Sigmoid colon (tissue), 7 donors: ENCODE results near the gene RDX. TPM values are rescaled to one million over a fixed set of nuclear protein-coding genes. Genes with fewer than 3 reads are reported as not detected.

Experiments
- DNase-seq: peaks from one replicate; pipeline ENCODE4 v3.0.0-alpha.2; 2019
- H3K27ac ChIP-seq, 4 donors: fragments of 200-600 bp; sonication (generic); one replicate each; pipeline ENCODE4 v1.5.1; 2016 to 2019; ENCODE audit warnings: mild to moderate bottlenecking in 1 of 4
- H3K27me3 ChIP-seq, 3 donors: fragments of 200-600 bp; sonication (generic); one replicate each; pipeline ENCODE4 v1.5.1; 2019; ENCODE audit warnings: mild to moderate bottlenecking in 1 of 3
- H3K36me3 ChIP-seq, 4 donors: fragments of 200-600 bp; sonication (generic); one replicate each; pipeline ENCODE4 v1.5.1; 2016 to 2019
- H3K4me1 ChIP-seq, 4 donors: fragments of 200-600 bp; sonication (generic); one replicate each; pipeline ENCODE4 v1.5.1; 2017 to 2019
- H3K4me3 ChIP-seq, 4 donors: fragments of 200-600 bp; sonication (generic); one replicate each; pipeline ENCODE4 v1.5.1; 2017 to 2019; ENCODE audit warnings: mild to moderate bottlenecking in 2 of 4, moderate library complexity in 1 of 4
- H3K9me3 ChIP-seq, 4 donors: fragments of 200-600 bp in 3 of 4; sonication (generic) in 3 of 4; one replicate each; pipeline versions ENCODE4 v1.5.1 to v1.6.1; 2013 to 2019
- CTCF ChIP-seq, 4 experiments: fragments of 450-650 bp in 3 of 4; fragments of 200-600 bp in 1 of 4; IDR thresholded peaks; one replicate each; pipeline ENCODE4 v1.5.1; 2016 to 2019; ENCODE audit warnings: antibody characterized with exemption in 4 of 4, mild to moderate bottlenecking in 3 of 4, moderate library complexity in 2 of 4
- EP300 ChIP-seq, 4 donors: sonication (generic); formaldehyde crosslinking; IDR thresholded peaks; one replicate each; pipeline ENCODE4 v1.6.1; 2017; ENCODE audit warnings: antibody characterized with exemption in 4 of 4
- POLR2A ChIP-seq, 2 donors: fragments of 450-650 bp; IDR thresholded peaks; one replicate each; pipeline ENCODE4 v1.6.1; 2016; ENCODE audit warnings: antibody characterized with exemption in 2 of 2, mild to moderate bottlenecking in 2 of 2, moderate library complexity in 2 of 2
- POLR2AphosphoS5 ChIP-seq, 4 donors: sonication (generic); formaldehyde crosslinking; IDR thresholded peaks; one replicate each; pipeline ENCODE4 v1.6.1; 2017; ENCODE audit warnings: antibody characterized with exemption in 4 of 4
- WGBS, 2 donors: extraction: QIAGEN DNeasy Blood & Tissue Kit; methylation state at CpG; one replicate each; pipeline ENCODE4 v1.1.7; 2013; 5-methylcytosine and 5-hydroxymethylcytosine counted together
- intact Hi-C: fragments of 100-400 bp; cut with DNase I; formaldehyde crosslinking; loops from one replicate; pipeline ENCODE4 v1.15.1; 2023
- polyA plus RNA-seq, 3 donors: library from polyadenylated mRNA; stranded (reverse); fragments of 200-250 nt; gene quantifications; one replicate each; pipeline ENCODE4 v1.2.3, GENCODE V29; 2013
- total RNA-seq, 4 donors: library from RNA; depleted of rRNA; stranded (reverse); fragments of >200 nt; gene quantifications; one replicate each; pipeline ENCODE4 v1.1.0, GENCODE V29; 2016
- donor health status: healthy with polysubstance abuse.
- donor health status: Bipolar disorder and iron deficiency.
- donor health status: healthy.

The RDX gene
- total and polyA plus RNA-seq, 7 donors: 7.9 to 160 (median 55.6) TPM

- intact Hi-C loops: no loop called here
- H3K36me3 ChIP-seq: no peaks in the 10 kb centered on the region
- no peak for TF ChIP-seq POLR2AphosphoS5 (IDR thresholded peaks at IDR 0.05)
- no peak for TF ChIP-seq EP300 (IDR thresholded peaks at IDR 0.05)
- no peak for TF ChIP-seq POLR2A (IDR thresholded peaks at IDR 0.05)
- TF ChIP-seq CTCF (IDR thresholded peaks at IDR 0.05): no peak
- no peaks in the 10 kb centered on the region for H3K27me3 ChIP-seq
- H3K4me1 ChIP-seq: no peaks in the 10 kb centered on the region
- 79 to 90% methylated on average over 3 of the region's 3 CpGs for WGBS, 2 donors
- H3K27ac ChIP-seq: no peak overlapping the region
- H3K4me3 ChIP-seq: no peak overlapping the region
- no peaks in the 10 kb centered on the region for H3K9me3 ChIP-seq
- DNase-seq: no peak
These were observed 111.3 kb downstream of the RDX start for GRCh38 chr11:110185121-110185591.

DNA sequence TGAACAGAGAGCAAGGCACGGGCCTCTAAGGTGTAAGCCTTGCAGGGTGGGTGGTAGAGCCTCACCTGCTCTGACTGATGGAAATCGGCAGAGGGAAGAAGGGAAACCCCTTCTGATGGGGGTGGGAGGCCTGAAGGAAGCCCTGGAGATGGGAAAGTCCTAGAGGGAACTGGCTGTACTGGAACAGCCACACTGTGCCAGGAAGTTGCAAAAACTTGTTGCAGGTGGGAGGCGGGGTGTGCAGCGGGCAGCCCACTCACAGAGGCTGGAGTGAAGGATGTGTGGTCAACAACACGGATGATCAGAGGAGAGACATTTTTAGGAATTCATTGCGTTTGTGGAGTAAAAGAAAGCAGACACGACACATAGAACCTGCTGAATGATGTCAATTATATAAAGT is 112.0 kb downstream of the RDX start:
- TF ChIP-seq CTCF (IDR thresholded peaks at IDR 0.05): no peak
- no peak for TF ChIP-seq POLR2A (IDR thresholded peaks at IDR 0.05)
- no peak for TF ChIP-seq EP300 (IDR thresholded peaks at IDR 0.05)
- no peak for TF ChIP-seq POLR2AphosphoS5 (IDR thresholded peaks at IDR 0.05)
- Histone ChIP-seq H3K27me3 (no peaks in the 10 kb centered on the region), H3K9me3 (no peaks in the 10 kb centered on the region), H3K27ac (no peak overlapping the region), H3K4me1 (no peaks in the 10 kb centered on the region), H3K36me3 (no peaks in the 10 kb centered on the region), H3K4me3 (no peak overlapping the region)
- intact Hi-C loops: no loop called here
- no peak for DNase-seq
- 84 to 88% methylated on average over 7 of the region's 7 CpGs for WGBS, 2 donors

DNA sequence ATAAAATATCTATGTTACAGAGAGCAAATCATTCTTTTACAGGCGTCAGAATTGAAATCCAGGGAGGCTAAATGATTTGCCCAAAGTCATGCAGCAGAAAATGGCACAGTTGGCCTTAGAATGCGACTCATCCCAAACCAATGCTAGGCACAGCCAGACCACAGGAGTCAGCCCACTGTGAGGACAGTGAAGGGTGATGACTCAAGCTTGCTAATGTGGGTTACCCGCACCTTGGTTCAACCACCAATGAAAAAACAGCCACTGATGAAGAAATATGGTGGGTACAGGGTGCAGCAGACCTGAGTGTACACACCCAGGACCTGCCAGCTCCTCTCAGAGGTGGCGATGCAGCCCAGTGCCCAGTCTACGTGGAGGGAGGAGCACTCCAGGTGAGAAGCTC is 113.5 kb downstream of the RDX start:
- Histone ChIP-seq H3K4me1 (no peaks in the 10 kb centered on the region), H3K4me3 (no peak overlapping the region), H3K27me3 (no peaks in the 10 kb centered on the region), H3K9me3 (no peaks in the 10 kb centered on the region), H3K27ac (no peak overlapping the region), H3K36me3 (no peaks in the 10 kb centered on the region)
- TF ChIP-seq CTCF (IDR thresholded peaks at IDR 0.05): no peak
- TF ChIP-seq EP300 (IDR thresholded peaks at IDR 0.05): no peak
- TF ChIP-seq POLR2AphosphoS5 (IDR thresholded peaks at IDR 0.05): no peak
- TF ChIP-seq POLR2A (IDR thresholded peaks at IDR 0.05): no peak
- WGBS, 2 donors: 84 to 90% methylated on average over 5 of the region's 5 CpGs
- intact Hi-C loops: no loop called here
- no peak for DNase-seq

- intact Hi-C loops: no loop called here
- Histone ChIP-seq H3K27ac (no peak overlapping the region), H3K9me3 (no peaks in the 10 kb centered on the region), H3K4me1 (peaks cover 0 to 26% (median 17%) of the 10 kb centered on the region in 4 donors), H3K4me3 (no peak overlapping the region), H3K27me3 (no peaks in the 10 kb centered on the region), H3K36me3 (no peaks in the 10 kb centered on the region)
- 92 to 93% methylated on average over 4 of the region's 4 CpGs for WGBS, 2 donors
- no peak for DNase-seq
- TF ChIP-seq POLR2A (IDR thresholded peaks at IDR 0.05) (no peak), POLR2AphosphoS5 (IDR thresholded peaks at IDR 0.05) (no peak), CTCF (IDR thresholded peaks at IDR 0.05) (no peak), EP300 (IDR thresholded peaks at IDR 0.05) (no peak)
These were observed 117.3 kb downstream of the RDX start for GRCh38 chr11:110179064-110179463.

DNA sequence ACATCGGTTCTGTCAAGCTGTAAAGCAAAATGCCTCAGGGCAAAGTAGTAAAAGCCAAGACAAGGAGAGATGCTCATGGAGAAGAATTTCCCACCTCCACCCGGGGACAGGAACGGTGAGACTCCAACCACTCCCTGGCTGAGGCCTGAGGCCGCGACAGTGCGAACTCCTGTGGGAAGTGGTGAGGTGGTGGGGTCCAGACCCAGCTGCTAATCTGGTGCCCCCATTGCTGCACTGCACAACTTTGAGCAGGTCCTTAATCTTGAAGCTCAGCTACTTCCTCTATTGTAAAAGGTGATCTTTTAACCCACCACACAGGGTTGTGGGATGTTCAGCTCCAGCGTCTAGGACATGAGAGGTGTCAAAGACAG is 119.3 kb downstream of the RDX start:
- DNase-seq: no peak
- Histone ChIP-seq H3K4me1 (peaks cover 0 to 28% (median 20%) of the 10 kb centered on the region in 4 donors), H3K27ac (no peak overlapping the region), H3K27me3 (no peaks in the 10 kb centered on the region), H3K36me3 (no peaks in the 10 kb centered on the region), H3K9me3 (no peaks in the 10 kb centered on the region), H3K4me3 (no peak overlapping the region)
- intact Hi-C loops: no loop called here
- WGBS, 2 donors: 72 to 87% methylated on average over 7 of the region's 7 CpGs
- no peak for TF ChIP-seq POLR2AphosphoS5 (IDR thresholded peaks at IDR 0.05)
- TF ChIP-seq CTCF (IDR thresholded peaks at IDR 0.05): no peak
- no peak for TF ChIP-seq POLR2A (IDR thresholded peaks at IDR 0.05)
- TF ChIP-seq EP300 (IDR thresholded peaks at IDR 0.05): no peak
